GM19193 (cell line): ENCODE data around the gene SLC5A10.
"Not testable (repeated sequence)": the region's sequence is repeated elsewhere in the genome, so short reads cannot be mapped to it uniquely, and the experiment has no call there.

ENCODE experiments used
- POLR2A ChIP-seq: IDR thresholded peaks from 4 replicates; pipeline ENCODE4 v1.6.1; 2011; ENCODE audit not compliant: insufficient read depth, insufficient read length; ENCODE audit errors: extremely low read depth

Gene SLC5A10

GRCh38 chr17:19021622-19022083 lies 69.7 kb downstream of the SLC5A10 start:
- no peak for TF ChIP-seq POLR2A

- TF ChIP-seq POLR2A, result no peak
Measured at GRCh38 chr17:19022128-19022527, 70.2 kb downstream of the SLC5A10 start.

- no peak for TF ChIP-seq POLR2A
Measured at GRCh38 chr17:19022747-19023146, 70.8 kb downstream of the SLC5A10 start.

- no peak for TF ChIP-seq POLR2A
Measured at GRCh38 chr17:19023209-19023999, 71.4 kb downstream of the SLC5A10 start.

GRCh38 chr17:19024101-19025078 lies 72.4 kb downstream of the SLC5A10 start:
- TF ChIP-seq POLR2A, result no peak

GRCh38 chr17:19046782-19047375 lies 94.9 kb downstream of the SLC5A10 start, which contains the start of gene GRAP:
Gene GRAP (minus strand): TSS chr17:19046957. CDS start chr17:19046926, 31 bp downstream.
- not testable (repeated sequence) for TF ChIP-seq POLR2A

GRCh38 chr17:19062009-19062717 lies 110.2 kb downstream of the SLC5A10 start:
- peak; percentile 25 for TF ChIP-seq POLR2A

- TF ChIP-seq POLR2A, result peak; percentile 44
Measured at GRCh38 chr17:19063326-19063956, 111.5 kb downstream of the SLC5A10 start.
